GM12878 (cell line): ENCODE measurements around the gene SEMA5A. TPM values are rescaled to one million over a fixed set of nuclear protein-coding genes. Genes with fewer than 3 reads are reported as not detected.

Experiments
- ATAC-seq: fragments of 200-7000 bp; cut with Tn5 transposase; 3 replicates; pipeline ENCODE4 v1.9.1; 2020; ENCODE audit warnings: mild to moderate bottlenecking, moderate library complexity
- BruUV-seq: library from RNA; stranded (reverse); fragments of 400-500 nt; replicated peaks from 2 replicates; lab custom pipeline; 2021; lab: Mats Ljungman, UMichigan
- CTCF ChIA-PET: fragments of 300-600 bp; sonication (Branson Sonifier 250); formaldehyde crosslinking; extraction: SDS; loops from one replicate; lab custom pipeline; 2021; ENCODE audit warnings: inconsistent platforms; lab: Yijun Ruan, JAX
- POLR2A ChIA-PET: fragments of 350-600 bp; formaldehyde crosslinking; extraction: SDS; loops from one replicate; lab custom pipeline; 2021; ENCODE audit warnings: inconsistent platforms; lab: Charles Lee
- RAD21 ChIA-PET: fragments of 300-600 bp; sonication (Branson Sonifier 250); formaldehyde crosslinking; loops from one replicate; lab custom pipeline; 2023; ENCODE audit warnings: antibody characterized with exemption; ENCODE audit not compliant: unreplicated experiment; lab: Charles Lee
- SMC1A ChIA-PET: fragments of 300-600 bp; sonication (Branson Sonifier 250); formaldehyde crosslinking; loops from one replicate; lab custom pipeline; 2023; ENCODE audit not compliant: unreplicated experiment, uncharacterized antibody; lab: Charles Lee
- DNase-seq: peaks from one replicate; pipeline ENCODE4 v3.0.0-alpha.2; 2011; ENCODE audit warnings: low read depth, low spot score
- FAIRE-seq: peaks from 3 replicates; lab custom pipeline; 2011; peaks lifted over from hg19 to GRCh38; lab: Jason Lieb, UNC
- H2AFZ ChIP-seq: 2 replicates; pipeline ENCODE4 v1.6.0; 2011; ENCODE audit warnings: low read depth, low read length, control low read depth; ENCODE audit not compliant: control insufficient read depth
- H3K27ac ChIP-seq: 2 replicates; pipeline ENCODE4 v1.5.1; 2011; ENCODE audit warnings: control low read depth; ENCODE audit not compliant: control insufficient read depth, insufficient read depth
- H3K27me3 ChIP-seq, 2 experiments: replicated peaks in 1 of 2; 2 replicates each; pipeline versions ENCODE4 v1.6.0 to v1.6.1; 2011; ENCODE audit warnings: low read length in 1 of 2; ENCODE audit not compliant: control insufficient read depth in 2 of 2, insufficient read depth in 2 of 2
- H3K36me3 ChIP-seq, 2 experiments: 2 replicates each; pipeline ENCODE4 v1.5.1; 2011; ENCODE audit warnings: low read length in 1 of 2; ENCODE audit not compliant: control insufficient read depth in 2 of 2, insufficient read depth in 2 of 2
- H3K4me1 ChIP-seq: 2 replicates; pipeline ENCODE4 v1.6.1; 2011; ENCODE audit warnings: mild to moderate bottlenecking, low read length, moderate library complexity, mixed read lengths; ENCODE audit not compliant: control insufficient read depth, insufficient read depth
- H3K4me2 ChIP-seq: 2 replicates; pipeline ENCODE4 v1.6.0; 2011; ENCODE audit warnings: control low read depth; ENCODE audit not compliant: control insufficient read depth, insufficient read depth
- H3K4me3 ChIP-seq: fragments of 200-600 bp; sonication (generic); 2 replicates; pipeline ENCODE4 v1.5.1; 2016
- H3K79me2 ChIP-seq: 2 replicates; pipeline ENCODE4 v1.6.0; 2011; ENCODE audit warnings: low read length; ENCODE audit not compliant: control insufficient read depth, insufficient read depth
- H3K9ac ChIP-seq: 2 replicates; pipeline ENCODE4 v1.8.0; 2011; ENCODE audit warnings: low read length, control low read depth, mixed read lengths; ENCODE audit not compliant: control insufficient read depth, insufficient read depth
- H3K9me3 ChIP-seq: replicated peaks from 3 replicates; pipeline ENCODE4 v1.5.1; 2011; ENCODE audit warnings: mild to moderate bottlenecking, low read length; ENCODE audit not compliant: control insufficient read depth, insufficient read depth
- H4K20me1 ChIP-seq: 2 replicates; pipeline ENCODE4 v1.6.0; 2011; ENCODE audit not compliant: control insufficient read depth, insufficient read depth
- ATF7 ChIP-seq: fragments of 450-650 bp; IDR thresholded peaks from 2 replicates; pipeline ENCODE4 v1.6.1; 2016; ENCODE audit warnings: low read depth, mild to moderate bottlenecking
- HCFC1 ChIP-seq: fragments of 150-350 bp; IDR thresholded peaks from 2 replicates; pipeline ENCODE4 v1.6.1; 2014; ENCODE audit warnings: low read length
- JUNB ChIP-seq: IDR thresholded peaks from 2 replicates; pipeline ENCODE4 v1.6.1; 2016; ENCODE audit warnings: antibody characterized with exemption, mild to moderate bottlenecking
- MYB ChIP-seq: fragments of 150-350 bp; IDR thresholded peaks from 2 replicates; pipeline ENCODE4 v1.6.1; 2014; ENCODE audit warnings: mild to moderate bottlenecking, low read depth, low read length, borderline replicate concordance
- NR2C2 ChIP-seq: IDR thresholded peaks from 2 replicates; pipeline ENCODE4 v1.6.1; 2011; ENCODE audit warnings: borderline replicate concordance, low read depth; ENCODE audit not compliant: control insufficient read depth, insufficient read length
- POLR2AphosphoS2 ChIP-seq: IDR thresholded peaks from 2 replicates; pipeline ENCODE4 v1.6.1; 2011; ENCODE audit warnings: low read depth, mild to moderate bottlenecking, low read length, improper control_type of control experiment, moderate library complexity
- RAD51 ChIP-seq: fragments of 450-650 bp; IDR thresholded peaks from 2 replicates; pipeline ENCODE4 v1.6.1; 2016; ENCODE audit warnings: moderate library complexity, mild to moderate bottlenecking, inconsistent platforms
- RELB ChIP-seq: fragments of 450-650 bp; IDR thresholded peaks from 2 replicates; pipeline ENCODE4 v1.6.1; 2017; ENCODE audit warnings: low read depth, mild to moderate bottlenecking, moderate library complexity
- SMAD5 ChIP-seq: IDR thresholded peaks from 2 replicates; pipeline ENCODE4 v1.6.1; 2016; ENCODE audit warnings: antibody characterized with exemption, low read depth
- STAT1 ChIP-seq: fragments of 450-650 bp; conservative IDR thresholded peaks from 2 replicates; pipeline ENCODE4 v1.6.1; 2014; ENCODE audit warnings: antibody characterized with exemption, mild to moderate bottlenecking
- TAF1 ChIP-seq: IDR thresholded peaks from 2 replicates; pipeline ENCODE4 v1.6.1; 2011; ENCODE audit warnings: mild to moderate bottlenecking, low read depth, low read length, borderline replicate concordance
- TCF7 ChIP-seq: IDR thresholded peaks from 2 replicates; pipeline ENCODE4 v1.6.1; 2014; ENCODE audit warnings: antibody characterized with exemption, borderline replicate concordance
- ZBTB11 ChIP-seq: fragments of 450-650 bp; formaldehyde crosslinking; IDR thresholded peaks from 2 replicates; pipeline ENCODE4 v1.5.0; 2022; ENCODE audit warnings: mild to moderate bottlenecking, missing genetic modification characterization
- ZNF24 ChIP-seq: fragments of 450-650 bp; IDR thresholded peaks from 2 replicates; pipeline ENCODE4 v1.6.1; 2017; ENCODE audit warnings: antibody characterized with exemption, mild to moderate bottlenecking
- ZSCAN29 ChIP-seq: fragments of 450-650 bp; IDR thresholded peaks from 2 replicates; pipeline ENCODE4 v1.6.1; 2017; ENCODE audit warnings: mild to moderate bottlenecking, moderate library complexity
- WGBS: methylation state at CpG from one replicate; pipeline ENCODE4 v1.1.6; 2016; ENCODE audit warnings: low lambda C conversion rate; ENCODE audit not compliant: insufficient replicate concordance, insufficient coverage; ENCODE audit errors: missing lambda C conversion rate; 5-methylcytosine and 5-hydroxymethylcytosine counted together
- in situ Hi-C: fragments of 300-500 bp; cut with MboI; formaldehyde crosslinking; loops from 9 replicates; pipeline ENCODE4 v1.14.3; 2018; ENCODE audit warnings: mixed read lengths
- intact Hi-C: fragments of 100-400 bp; cut with micrococcal nuclease; formaldehyde crosslinking; loops from one replicate; pipeline ENCODE4 v1.14.2; 2022; ENCODE audit not compliant: unreplicated experiment
- polyA plus RNA-seq, 11 experiments: library from polyadenylated mRNA; depleted of rRNA in 4 of 11; unstranded in 6 of 11; stranded (reverse) in 5 of 11; fragments of >200 nt; fragmentation: Nextera tagmentation in 4 of 11; fragmentation: Illumina TruSeq in 1 of 11; extraction: Ambion mirVana in 4 of 11; extraction: Trizol in 1 of 11; gene quantifications; 1 replicate in 1 of 11; 2 replicates in 10 of 11; pipeline versions ENCODE4 v1.2.1 to v1.2.3, GENCODE V29; 2011 to 2016; ENCODE audit warnings: inconsistent platforms in 2 of 11, missing spikeins in 2 of 11, low read depth in 1 of 11
- total RNA-seq, 4 experiments: library from RNA; depleted of rRNA in 3 of 4; stranded (reverse); fragments of >200 nt in 3 of 4; fragmentation: Illumina TruSeq in 1 of 4; extraction: Trizol in 1 of 4; gene quantifications; 2 replicates each; pipeline versions ENCODE4 v1.2.1 to v1.2.3, GENCODE V29; 2013 to 2021
- TF ChIP-seq, protein P1 (sequence below): fragments of 450-650 bp; IDR thresholded peaks from 2 replicates; pipeline ENCODE4 v1.6.1; 2017; ENCODE audit warnings: mild to moderate bottlenecking, low read depth, inconsistent platforms; ENCODE audit not compliant: poor library complexity, severe bottlenecking
- TF ChIP-seq, protein P2 (sequence below): IDR thresholded peaks from 2 replicates; pipeline ENCODE4 v1.6.1; 2011; ENCODE audit warnings: low read depth, mild to moderate bottlenecking, low read length, moderate library complexity, borderline replicate concordance; ENCODE audit errors: extremely low read depth

SEMA5A gene
- total and polyA plus RNA-seq, 10 of the 15 experiments (the other 5 are each of a cell fraction or from before 2014, with no cell fraction given) = 0.03 to 2.4 (median 0.09) TPM; not detected in 1

GRCh38 chr5:9173281-9174048 is 372.4 kb downstream of the SEMA5A start:
- RAD21 ChIA-PET = no interaction called here
- intact Hi-C loops (no loop called here), in situ Hi-C loops (no loop called here)
- H3K4me2 ChIP-seq = no peak overlapping the region
- POLR2A ChIA-PET = interaction anchor here (0.5 kb wide), 1 partner anchor 1171 kb away, joined by 4 read pairs; no protein-coding TSS in a partner anchor
- no peaks in the 10 kb centered on the region for H3K79me2 ChIP-seq
- H3K9ac ChIP-seq = no peak overlapping the region
- no peak overlapping the region for H3K27ac ChIP-seq
- no peaks in the 10 kb centered on the region for H4K20me1 ChIP-seq
- 0% methylated on average over 3 of the region's 3 CpGs for WGBS
- H3K4me1 ChIP-seq = no peaks in the 10 kb centered on the region
- SMC1A ChIA-PET = no interaction called here
- H3K36me3 ChIP-seq = no peaks in the 10 kb centered on the region
- H3K4me3 ChIP-seq = no peak overlapping the region
- CTCF ChIA-PET = no interaction called here
- TF ChIP-seq ATF7 (no peak), ZBTB11 (CRISPR knock-in tag) (no peak), POLR2AphosphoS2 (no peak), JUNB (no peak), SMAD5 (no peak), MYB (no peak), NR2C2 (no peak), ZSCAN29 (no peak), ZNF24 (no peak), STAT1 (no peak), HCFC1 (no peak), TAF1 (no peak), RELB (no peak), TCF7 (no peak), RAD51 (no peak)
- TF ChIP-seq, protein P1, sequence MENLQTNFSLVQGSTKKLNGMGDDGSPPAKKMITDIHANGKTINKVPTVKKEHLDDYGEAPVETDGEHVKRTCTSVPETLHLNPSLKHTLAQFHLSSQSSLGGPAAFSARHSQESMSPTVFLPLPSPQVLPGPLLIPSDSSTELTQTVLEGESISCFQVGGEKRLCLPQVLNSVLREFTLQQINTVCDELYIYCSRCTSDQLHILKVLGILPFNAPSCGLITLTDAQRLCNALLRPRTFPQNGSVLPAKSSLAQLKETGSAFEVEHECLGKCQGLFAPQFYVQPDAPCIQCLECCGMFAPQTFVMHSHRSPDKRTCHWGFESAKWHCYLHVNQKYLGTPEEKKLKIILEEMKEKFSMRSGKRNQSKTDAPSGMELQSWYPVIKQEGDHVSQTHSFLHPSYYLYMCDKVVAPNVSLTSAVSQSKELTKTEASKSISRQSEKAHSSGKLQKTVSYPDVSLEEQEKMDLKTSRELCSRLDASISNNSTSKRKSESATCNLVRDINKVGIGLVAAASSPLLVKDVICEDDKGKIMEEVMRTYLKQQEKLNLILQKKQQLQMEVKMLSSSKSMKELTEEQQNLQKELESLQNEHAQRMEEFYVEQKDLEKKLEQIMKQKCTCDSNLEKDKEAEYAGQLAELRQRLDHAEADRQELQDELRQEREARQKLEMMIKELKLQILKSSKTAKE = no peak
- TF ChIP-seq, protein P2, sequence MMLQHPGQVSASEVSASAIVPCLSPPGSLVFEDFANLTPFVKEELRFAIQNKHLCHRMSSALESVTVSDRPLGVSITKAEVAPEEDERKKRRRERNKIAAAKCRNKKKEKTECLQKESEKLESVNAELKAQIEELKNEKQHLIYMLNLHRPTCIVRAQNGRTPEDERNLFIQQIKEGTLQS = no peak
- no peak overlapping the region for H2AFZ ChIP-seq
- ATAC-seq (no peak), DNase-seq (no peak), FAIRE-seq (no peak)
- H3K27me3 ChIP-seq = no peaks in the 10 kb centered on the region
- H3K9me3 ChIP-seq = no peaks in the 10 kb centered on the region; the same call in 2 of the 3 replicates
- no TSS peak for BruUV-seq
